Heart left ventricle (tissue), 16 donors: ENCODE measurements around the gene TH. TPM values are rescaled to one million over a fixed set of nuclear protein-coding genes. Genes with fewer than 3 reads are reported as not detected.

Experiments used
- ATAC-seq, 4 donors: fragments of 200-7000 bp; cut with Tn5 transposase; one replicate each; pipeline ENCODE4 v1.9.1; 2020 to 2022; ENCODE audit warnings: moderate library complexity in 4 of 4, mild to moderate bottlenecking in 3 of 4, moderate number of reproducible peaks in 1 of 4
- DNase-seq, 5 donors: peaks; one replicate each; pipeline ENCODE4 v3.0.0-alpha.2; 2020
- H3K27ac ChIP-seq, 12 donors: fragments of 200-600 bp; sonication (generic) in 4 of 12; one replicate each; pipeline versions ENCODE4 v1.5.0 to v1.8.0; 2016 to 2022; ENCODE audit warnings: mild to moderate bottlenecking in 2 of 12
- H3K27me3 ChIP-seq, 9 donors: fragments of 200-600 bp; sonication (generic) in 2 of 9; one replicate each; pipeline versions ENCODE4 v1.5.1 to v1.8.0; 2016 to 2022; ENCODE audit warnings: mild to moderate bottlenecking in 3 of 9
- H3K36me3 ChIP-seq, 9 donors: fragments of 200-600 bp; sonication (generic) in 2 of 9; one replicate each; pipeline versions ENCODE4 v1.5.0 to v1.8.0; 2018 to 2022; ENCODE audit warnings: mild to moderate bottlenecking in 2 of 9
- H3K4me1 ChIP-seq, 12 donors: fragments of 200-600 bp; sonication (generic) in 4 of 12; one replicate each; pipeline versions ENCODE4 v1.5.0 to v1.8.0; 2016 to 2022; ENCODE audit warnings: mild to moderate bottlenecking in 3 of 12
- H3K4me3 ChIP-seq, 12 donors: fragments of 200-600 bp; sonication (generic) in 4 of 12; one replicate each; pipeline versions ENCODE4 v1.5.0 to v1.8.0; 2017 to 2022; ENCODE audit warnings: mild to moderate bottlenecking in 9 of 12, moderate library complexity in 4 of 12
- H3K9me3 ChIP-seq, 12 donors: fragments of 200-600 bp; sonication (generic) in 4 of 12; one replicate each; pipeline versions ENCODE4 v1.5.0 to v1.8.0; 2016 to 2022; ENCODE audit warnings: mild to moderate bottlenecking in 1 of 12
- CTCF ChIP-seq, 12 donors: fragments of 200-600 bp; sonication (generic) in 4 of 12; IDR thresholded peaks; one replicate each; pipeline versions ENCODE4 v1.5.0 to v1.8.0; 2018 to 2022; ENCODE audit warnings: antibody characterized with exemption in 12 of 12, mild to moderate bottlenecking in 5 of 12
- POLR2A ChIP-seq, 2 donors: fragments of 450-650 bp; IDR thresholded peaks; one replicate each; pipeline ENCODE4 v1.6.1; 2017; ENCODE audit warnings: antibody characterized with exemption in 2 of 2, mild to moderate bottlenecking in 2 of 2, moderate library complexity in 2 of 2
- WGBS, 4 donors: extraction: QIAGEN DNeasy Blood & Tissue Kit in 2 of 4; methylation state at CpG; one replicate each; pipeline versions ENCODE4 v1.1.5 to v1.1.7; 2013 to 2018; 5-methylcytosine and 5-hydroxymethylcytosine counted together
- intact Hi-C, 10 donors: fragments of 100-400 bp; cut with DNase I; formaldehyde crosslinking; loops; one replicate each; pipeline versions ENCODE4 v1.11.1 to v1.14.2; 2022
- polyA plus RNA-seq, 2 donors: library from polyadenylated mRNA; stranded (reverse); fragments of 200-250 nt; gene quantifications; one replicate each; pipeline ENCODE4 v1.2.3, GENCODE V29; 2013
- total RNA-seq, 9 donors: library from RNA; depleted of rRNA in 2 of 9; stranded (reverse); fragments of >200 nt in 2 of 9; fragmentation: NEBNext Ultra II Directional in 3 of 9; extraction: Animal tissue kit (Norgen Biotek cat#: 25700) in 3 of 9; gene quantifications; one replicate each; pipeline versions ENCODE4 v1.1.0 to v1.2.4, GENCODE V29; 2016 to 2023
- donor health status: ischemic (EF 13 %, LVEDD 7.1; RV severe dilation, severe dysfunction).
- donor health status: healthy with polysubstance abuse.
- donor health status: DM: no; HTN: yes; CAD: no.
- donor health status: DM: no; HTN: no; CAD: no.
- donor health status: ischemic (EF 25% LVEDD 6.9; RV normal size, moderate dysfunction).
- donor health status: ischemic (EF 25% LVEDD 5.7; RV mildly dilated, moderate dysfunction).
- donor health status: healthy.
- donor health status: DM: yes; HTN: yes; CAD: no.
- donor health status: ischemic (EF 35%, LVEDD 5.7; RV mildly dilated, moderate dysfunction).
- donor health status: nonischemic (EF 11% LVEDD 7.7; RV severe dilation, severe dysfunction).
- donor health status: DM: yes; HTN: yes; CAD: no.
- donor health status: PGD.
- donor health status: ischemic (EF 29% LVEDD 5.4; RV normal size, mild dysfunction).
- donor health status: nonischemic (EF 23%, LVEDD 6.1; RV moderate dilation, normal function).

Gene TH
- total and polyA plus RNA-seq, 11 donors = 0.08 TPM; not detected in 10

GRCh38 chr11:2146051-2146450, 25.6 kb downstream of the TH start:
- intact Hi-C loops = loop anchor here in 3 of 10 donors (5.0 to 10.0 kb wide), 2 partner anchors 261 to 304 kb away; no protein-coding TSS in a partner anchor
- Histone ChIP-seq H3K9me3 (no peaks in the 10 kb centered on the region), H3K4me3 (no peak overlapping the region), H3K4me1 (peaks cover 0 to 14% (median 8%) of the 10 kb centered on the region in 12 donors), H3K36me3 (no peaks in the 10 kb centered on the region), H3K27ac (no peak overlapping the region), H3K27me3 (peaks cover 37 to 96% (median 81%) of the 10 kb centered on the region in 9 donors)
- ATAC-seq (no peak), DNase-seq (no peak)
- no peak for TF ChIP-seq CTCF (IDR thresholded peaks at IDR 0.05)
- TF ChIP-seq POLR2A (IDR thresholded peaks at IDR 0.05) = no peak
- WGBS, 4 donors = 34 to 60% (median 50%) methylated on average over 18 to 19 of the region's 19 CpGs

GRCh38 chr11:2144544-2145248, 26.9 kb downstream of the TH start:
- WGBS, 4 donors = 13 to 41% (median 17%) methylated on average over 17 to 18 of the region's 18 CpGs
- peaks cover 0 to 28% (median 9%) of the 10 kb centered on the region in 12 donors for H3K4me1 ChIP-seq
- intact Hi-C loops = loop anchor here in 3 of 10 donors (5.0 to 10.0 kb wide), 2 partner anchors 260 to 302 kb away; no protein-coding TSS in a partner anchor
- H3K4me3 ChIP-seq = peak overlapping the region in 3 of 12 donors; percentile 34 to 40 (median 38)
- TF ChIP-seq POLR2A (IDR thresholded peaks at IDR 0.05) (no peak), CTCF (IDR thresholded peaks at IDR 0.05) (no peak)
- H3K36me3 ChIP-seq = no peaks in the 10 kb centered on the region
- ATAC-seq (no peak), DNase-seq (no peak)
- no peak overlapping the region for H3K27ac ChIP-seq
- peaks cover 49 to 98% (median 90%) of the 10 kb centered on the region in 9 donors for H3K27me3 ChIP-seq
- H3K9me3 ChIP-seq = no peaks in the 10 kb centered on the region

- no peak for DNase-seq
- peak overlapping the region in 7 of 12 donors; percentile 18 to 40 (median 34) for H3K4me3 ChIP-seq
Measured at GRCh38 chr11:2143799-2144543, 27.6 kb downstream of the TH start.

More at GRCh38 chr11:2143799-2144543, 27.6 kb downstream of the TH start:
- ATAC-seq = peak in 2 of 4 donors; percentile 46 to 57
- intact Hi-C loops = loop anchor here in 2 of 10 donors (10.0 kb wide), 1 partner anchor 259 kb away; no protein-coding TSS in a partner anchor
- Histone ChIP-seq H3K27ac (no peak overlapping the region), H3K27me3 (peaks cover 51 to 98% (median 86%) of the 10 kb centered on the region in 9 donors), H3K9me3 (no peaks in the 10 kb centered on the region), H3K4me1 (peaks cover 0 to 33% (median 9%) of the 10 kb centered on the region in 12 donors), H3K36me3 (no peaks in the 10 kb centered on the region)
- peak in 10 of 12 donors; percentile 7 to 52 (median 32) for TF ChIP-seq CTCF (IDR thresholded peaks at IDR 0.05)
- TF ChIP-seq POLR2A (IDR thresholded peaks at IDR 0.05) = no peak
- 1 to 3% (median 1%) methylated on average over 54 to 72 of the region's 72 CpGs for WGBS, 4 donors
